ENCODE data around the gene KLHL10. TPM values are rescaled to one million over a fixed set of nuclear protein-coding genes. Genes with fewer than 3 reads are reported as not detected.
A peak's percentile ranks its signal among the peaks of the same experiment; 100 is the strongest.

KLHL10 gene
- total and polyA plus RNA-seq, 2 donors, result 0.48 to 0.71 TPM

- Histone ChIP-seq H3K27ac (ENCODE audit: low read depth) (no peak overlapping the region), H3K36me3 (ENCODE audit: insufficient read depth) (no peaks in the 10 kb centered on the region), H3K4me1 (ENCODE audit: insufficient read depth) (no peaks in the 10 kb centered on the region), H3K4me3 (ENCODE audit: low read depth, low read length) (no peak overlapping the region)
- DNase-seq (ENCODE audit: extremely low spot score), result no peak
- WGBS, result 83% methylated on average over 8 of the region's 8 CpGs
Observed at GRCh38 chr17:41806685-41807445, 30.8 kb upstream of the KLHL10 start.

GRCh38 chr17:41810659-41811548, 26.7 kb upstream of the KLHL10 start:
- Histone ChIP-seq H3K36me3 (ENCODE audit: insufficient read depth) (no peaks in the 10 kb centered on the region), H3K4me1 (ENCODE audit: insufficient read depth) (no peaks in the 10 kb centered on the region), H3K4me3 (ENCODE audit: low read depth, low read length) (peak overlapping the region; percentile 83), H3K27ac (ENCODE audit: low read depth) (peak overlapping the region; percentile 55)
- DNase-seq (ENCODE audit: extremely low spot score), result no peak
- 18% methylated on average over 58 of the region's 58 CpGs for WGBS

DNA sequence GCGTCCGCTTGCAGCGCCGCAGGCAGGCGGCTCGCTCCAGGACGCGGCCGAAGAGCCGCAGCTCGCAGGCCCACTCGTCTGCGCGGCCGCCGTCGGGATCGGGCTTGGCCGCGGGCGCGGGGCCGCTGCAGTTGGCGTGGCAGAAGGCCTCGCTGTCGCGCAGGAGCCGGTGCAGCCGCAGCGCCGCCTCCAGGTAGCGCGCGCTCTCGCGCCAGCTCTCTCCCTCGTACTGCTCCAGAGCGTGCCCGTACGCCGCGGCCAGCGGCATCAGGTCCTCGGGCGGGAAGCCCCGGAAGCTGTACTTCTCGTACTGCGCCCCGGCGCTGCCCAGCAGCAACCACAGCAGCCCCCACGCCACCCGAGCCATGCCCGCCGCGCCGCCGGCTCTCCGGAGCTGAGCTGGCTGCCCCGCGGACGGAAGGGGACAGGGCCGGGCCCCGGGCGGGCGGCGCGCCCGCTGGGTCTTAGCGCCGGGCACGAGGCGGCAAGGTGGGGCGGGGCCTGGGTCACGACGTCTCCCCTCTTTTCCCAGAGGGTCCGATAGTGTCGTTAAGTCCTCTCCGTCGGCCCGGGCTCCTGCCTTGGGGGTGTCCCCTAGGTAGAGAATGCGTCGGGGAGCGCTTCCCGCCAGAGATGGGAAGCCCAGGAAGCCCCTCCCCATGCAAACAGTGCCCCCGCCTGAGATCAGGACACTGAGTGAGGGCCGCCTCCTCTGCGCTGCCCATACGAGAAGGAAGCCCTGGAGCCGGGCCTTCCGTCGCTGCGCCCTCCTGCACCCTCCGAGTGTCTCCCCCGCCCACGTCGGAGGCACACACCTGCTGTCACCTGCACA, 25.9 kb upstream of the KLHL10 start, which contains the start of gene P3H4:
Gene P3H4 (minus strand): TSS at position 401 of the 832 bp plus-strand sequence. CDS start 34 bp downstream, at position 367.
- Histone ChIP-seq H3K36me3 (ENCODE audit: insufficient read depth) (no peaks in the 10 kb centered on the region), H3K27ac (ENCODE audit: low read depth) (peak within 1 kb of the TSS; percentile 55), H3K4me3 (ENCODE audit: low read depth, low read length) (peak within 1 kb of the TSS; percentile 83), H3K4me1 (ENCODE audit: insufficient read depth) (no peaks in the 10 kb centered on the region)
- no peak for DNase-seq (ENCODE audit: extremely low spot score)
- WGBS, result under 1% methylated on average over 96 of the region's 96 CpGs

DNA sequence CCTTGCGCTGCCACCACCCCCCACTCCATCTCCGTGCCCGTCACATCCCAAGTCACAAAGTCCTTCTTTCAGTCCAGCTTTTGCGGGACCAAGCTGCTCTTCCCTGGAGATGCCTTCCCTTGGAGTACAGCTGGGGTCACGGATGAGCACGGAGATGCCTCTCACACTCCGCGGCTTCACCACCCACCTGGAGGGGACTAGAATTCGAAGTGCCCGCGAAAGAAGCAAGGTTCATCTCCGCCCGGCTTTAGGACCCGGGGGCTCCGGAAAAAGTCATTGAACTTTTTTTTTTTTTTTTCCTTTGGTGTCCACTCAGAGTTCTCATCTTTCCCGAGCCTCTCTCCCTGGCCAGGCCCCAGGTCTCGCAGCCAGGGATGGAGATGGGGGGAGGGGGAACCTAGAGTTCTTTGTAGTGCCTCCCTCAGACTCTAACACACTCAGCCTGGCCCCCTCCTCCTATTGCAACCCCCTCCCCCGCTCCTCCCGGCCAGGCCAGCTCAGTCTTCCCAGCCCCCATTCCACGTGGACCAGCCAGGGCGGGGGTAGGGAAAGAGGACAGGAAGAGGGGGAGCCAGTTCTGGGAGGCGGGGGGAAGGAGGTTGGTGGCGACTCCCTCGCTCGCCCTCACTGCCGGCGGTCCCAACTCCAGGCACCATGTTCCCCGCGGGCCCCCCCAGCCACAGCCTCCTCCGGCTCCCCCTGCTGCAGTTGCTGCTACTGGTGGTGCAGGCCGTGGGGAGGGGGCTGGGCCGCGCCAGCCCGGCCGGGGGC, 25.1 kb upstream of the KLHL10 start, which contains the start of gene FKBP10:
Gene FKBP10 (plus strand): TSS at position 624 of the 771 bp plus-strand sequence. CDS start 31 bp downstream, at position 655.
- DNase-seq (ENCODE audit: extremely low spot score), result peak; percentile 77

DNA sequence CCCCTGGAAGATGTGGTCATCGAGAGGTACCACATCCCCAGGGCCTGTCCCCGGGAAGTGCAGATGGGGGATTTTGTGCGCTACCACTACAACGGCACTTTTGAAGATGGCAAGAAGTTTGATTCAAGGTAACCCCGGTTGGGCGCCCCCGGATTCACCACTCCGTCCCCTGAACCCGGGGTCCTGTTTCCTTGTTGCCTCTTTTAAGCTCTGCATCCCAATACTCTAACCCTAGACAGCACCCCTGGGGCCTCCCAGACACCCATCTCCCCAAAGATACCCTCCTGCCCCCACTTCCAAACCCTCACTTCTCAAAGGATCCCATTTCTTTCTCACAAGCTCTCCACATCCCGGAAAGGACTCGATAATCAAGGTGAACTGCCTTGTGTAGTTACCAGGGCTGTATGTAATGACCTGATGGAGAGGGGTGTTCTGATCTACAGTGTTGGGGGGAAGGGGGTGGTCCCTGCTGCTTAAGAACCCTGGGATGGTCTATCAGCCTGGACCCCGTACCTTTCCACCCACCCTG, 24.4 kb upstream of the KLHL10 start:
- WGBS, result 20% methylated on average over 12 of the region's 12 CpGs
- H3K27ac ChIP-seq (ENCODE audit: low read depth), result peak overlapping the region; percentile 51

More for the DNA sequence above, 25.1 kb upstream of the KLHL10 start, which contains the start of gene FKBP10:
- H3K4me3 ChIP-seq (ENCODE audit: low read depth, low read length), result peak within 1 kb of the TSS; percentile 83
- WGBS, result 2% methylated on average over 34 of the region's 35 CpGs
- peak within 1 kb of the TSS; percentile 51 for H3K27ac ChIP-seq (ENCODE audit: low read depth)
- no peaks in the 10 kb centered on the region for H3K36me3 ChIP-seq (ENCODE audit: insufficient read depth)
- no peaks in the 10 kb centered on the region for H3K4me1 ChIP-seq (ENCODE audit: insufficient read depth)

DNA sequence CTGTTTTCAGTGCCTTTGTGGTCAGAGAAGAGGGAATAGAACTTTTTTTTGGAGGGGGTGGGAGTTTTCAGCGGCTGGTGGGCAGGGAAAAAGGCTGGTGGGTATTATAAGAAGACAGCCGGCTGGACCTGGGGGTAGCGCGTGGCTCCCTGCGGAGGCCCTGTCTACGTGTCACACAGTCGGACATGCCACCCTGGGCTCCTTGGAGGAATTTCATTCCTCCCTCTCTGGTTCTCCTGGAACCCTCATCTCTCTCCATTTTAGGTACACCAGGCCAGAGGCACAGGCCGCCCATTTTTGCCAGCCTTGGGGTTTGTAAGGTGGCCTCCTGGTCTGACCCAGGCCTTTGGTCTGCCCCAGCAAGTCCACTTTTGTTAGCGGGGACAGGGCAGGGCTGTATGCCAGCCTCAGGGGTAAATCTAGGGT, 23.9 kb upstream of the KLHL10 start:
- WGBS, result 48% methylated on average over 9 of the region's 9 CpGs
- DNase-seq (ENCODE audit: extremely low spot score), result no peak
- peak overlapping the region; percentile 83 for H3K4me3 ChIP-seq (ENCODE audit: low read depth, low read length)
- no peaks in the 10 kb centered on the region for H3K4me1 ChIP-seq (ENCODE audit: insufficient read depth)
- H3K27ac ChIP-seq (ENCODE audit: low read depth), result no peak overlapping the region
- no peaks in the 10 kb centered on the region for H3K36me3 ChIP-seq (ENCODE audit: insufficient read depth)

More for the DNA sequence above, 24.4 kb upstream of the KLHL10 start:
- DNase-seq (ENCODE audit: extremely low spot score), result no peak
- Histone ChIP-seq H3K4me3 (ENCODE audit: low read depth, low read length) (peak overlapping the region; percentile 83), H3K36me3 (ENCODE audit: insufficient read depth) (no peaks in the 10 kb centered on the region), H3K4me1 (ENCODE audit: insufficient read depth) (no peaks in the 10 kb centered on the region)

DNA sequence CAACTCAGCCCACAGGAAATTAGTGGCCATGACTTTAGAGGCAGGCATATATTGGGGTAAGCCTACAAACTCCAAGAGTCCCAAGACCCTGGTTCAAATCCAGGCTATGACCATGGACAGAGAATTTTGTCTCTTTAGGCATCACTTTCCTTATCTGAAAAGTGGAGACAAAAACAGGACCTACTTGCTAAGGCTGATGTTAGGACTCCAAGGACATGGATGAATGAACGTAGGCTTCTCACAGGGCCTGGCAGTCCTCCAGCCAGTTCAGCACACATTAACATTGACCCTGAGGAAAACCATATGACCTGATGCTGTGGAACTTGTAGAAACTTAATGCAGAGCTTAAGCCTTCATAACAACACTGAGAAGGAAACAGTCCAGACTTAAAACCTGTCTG, 23.4 kb upstream of the KLHL10 start:
- Histone ChIP-seq H3K4me1 (ENCODE audit: insufficient read depth) (no peaks in the 10 kb centered on the region), H3K4me3 (ENCODE audit: low read depth, low read length) (no peak overlapping the region), H3K27ac (ENCODE audit: low read depth) (no peak overlapping the region), H3K36me3 (ENCODE audit: insufficient read depth) (no peaks in the 10 kb centered on the region)
- no peak for DNase-seq (ENCODE audit: extremely low spot score)
- 25% methylated on average over 1 of the region's 1 CpG for whole genome bisulfite sequencing

- Histone ChIP-seq H3K4me1 (ENCODE audit: insufficient read depth) (no peaks in the 10 kb centered on the region), H3K27ac (ENCODE audit: low read depth) (no peak overlapping the region), H3K4me3 (ENCODE audit: low read depth, low read length) (no peak overlapping the region), H3K36me3 (ENCODE audit: insufficient read depth) (no peaks in the 10 kb centered on the region)
- no peak for DNase-seq (ENCODE audit: extremely low spot score)
- 93% methylated on average over 23 of the region's 23 CpGs for WGBS
Observed at GRCh38 chr17:41816637-41817320, 20.8 kb upstream of the KLHL10 start.

- Histone ChIP-seq H3K36me3 (ENCODE audit: insufficient read depth) (no peaks in the 10 kb centered on the region), H3K4me3 (ENCODE audit: low read depth, low read length) (no peak overlapping the region), H3K27ac (ENCODE audit: low read depth) (no peak overlapping the region), H3K4me1 (ENCODE audit: insufficient read depth) (no peaks in the 10 kb centered on the region)
- 96% methylated on average over 20 of the region's 20 CpGs for WGBS
- no peak for DNase-seq (ENCODE audit: extremely low spot score)
Observed at GRCh38 chr17:41818024-41818423, 19.6 kb upstream of the KLHL10 start.

GRCh38 chr17:41821776-41822175, 15.8 kb upstream of the KLHL10 start:
- no peak for DNase-seq (ENCODE audit: extremely low spot score)
- peaks cover 3% of the 10 kb centered on the region for H3K36me3 ChIP-seq (ENCODE audit: insufficient read depth)
- H3K27ac ChIP-seq (ENCODE audit: low read depth), result no peak overlapping the region
- H3K4me1 ChIP-seq (ENCODE audit: insufficient read depth), result no peaks in the 10 kb centered on the region
- no peak overlapping the region for H3K4me3 ChIP-seq (ENCODE audit: low read depth, low read length)
- 88% methylated on average over 14 of the region's 14 CpGs for WGBS

GRCh38 chr17:41822216-41823140, 15.1 kb upstream of the KLHL10 start:
- WGBS, result 72% methylated on average over 12 of the region's 12 CpGs
- peaks cover 3% of the 10 kb centered on the region for H3K36me3 ChIP-seq (ENCODE audit: insufficient read depth)
- no peak overlapping the region for H3K4me3 ChIP-seq (ENCODE audit: low read depth, low read length)
- H3K27ac ChIP-seq (ENCODE audit: low read depth), result no peak overlapping the region
- no peak for DNase-seq (ENCODE audit: extremely low spot score)
- H3K4me1 ChIP-seq (ENCODE audit: insufficient read depth), result no peaks in the 10 kb centered on the region
